ENCODE results near the gene OTOP2.
"Not testable (repeated sequence)": the region's sequence is repeated elsewhere in the genome, so short reads cannot be mapped to it uniquely, and the experiment has no call there.

OTOP2 gene

GRCh38 chr17:74953134-74953687, 29.1 kb downstream of the OTOP2 start:
- DNase-seq = no peak

- DNase-seq = no peak
These were observed 30.0 kb downstream of the OTOP2 start for GRCh38 chr17:74954115-74954514.

GRCh38 chr17:74954665-74955421, 30.8 kb downstream of the OTOP2 start:
- DNase-seq = no peak

GRCh38 chr17:74956093-74956492, 32.0 kb downstream of the OTOP2 start:
- DNase-seq = no peak

GRCh38 chr17:74957935-74958740, 34.1 kb downstream of the OTOP2 start:
- peak; percentile 79 for DNase-seq

GRCh38 chr17:74959826-74960515, 35.9 kb downstream of the OTOP2 start:
- DNase-seq = no peak

- DNase-seq = peak; percentile 29
These were observed 36.7 kb downstream of the OTOP2 start for GRCh38 chr17:74960570-74961342.

GRCh38 chr17:74961657-74962350, 37.7 kb downstream of the OTOP2 start:
- DNase-seq = peak; percentile 90

- DNase-seq = no peak
These were observed 38.7 kb downstream of the OTOP2 start for GRCh38 chr17:74962622-74963394.

- no peak for DNase-seq
These were observed 39.6 kb downstream of the OTOP2 start for GRCh38 chr17:74963656-74964055.

- DNase-seq = no peak
These were observed 40.2 kb downstream of the OTOP2 start for GRCh38 chr17:74964246-74964761.

- DNase-seq = no peak
These were observed 41.0 kb downstream of the OTOP2 start for GRCh38 chr17:74964988-74965622.

GRCh38 chr17:74968361-74968780, 44.3 kb downstream of the OTOP2 start:
- DNase-seq = no peak

GRCh38 chr17:74969501-74969900, 45.4 kb downstream of the OTOP2 start:
- DNase-seq = not testable (repeated sequence)

- no peak for DNase-seq
These were observed 46.3 kb downstream of the OTOP2 start for GRCh38 chr17:74970395-74970794.

- no peak for DNase-seq
These were observed 47.2 kb downstream of the OTOP2 start for GRCh38 chr17:74971069-74971841.

- DNase-seq = no peak
These were observed 47.7 kb downstream of the OTOP2 start for GRCh38 chr17:74971842-74972106.

- DNase-seq = peak; percentile 85
These were observed 48.3 kb downstream of the OTOP2 start, which contains the start of gene HID1 for GRCh38 chr17:74972107-74972972. TSS of gene HID1 (minus strand) at chr17:74972759. CDS start at chr17:74972656, 103 bp downstream.

All from T-helper 9 cell (primary cell).